DND-41 (cell line): ENCODE results near the gene SEC61A1.

ENCODE experiments used
- ATAC-seq: fragments of 200-7000 bp; cut with Tn5 transposase; 3 replicates; pipeline ENCODE4 v1.9.1; 2021; ENCODE audit warnings: low read depth; ENCODE audit not compliant: insufficient read depth
- DNase-seq: peaks from one replicate; pipeline ENCODE4 v3.0.0-alpha.2; 2020
- H2AFZ ChIP-seq: 2 replicates; pipeline ENCODE4 v1.6.0; 2012; ENCODE audit warnings: low read depth, low read length
- H3K27ac ChIP-seq: 2 replicates; pipeline ENCODE4 v1.5.1; 2012; ENCODE audit warnings: low read length, inconsistent platforms
- H3K27me3 ChIP-seq: fragments of 200-600 bp; sonication (generic); 2 replicates; pipeline ENCODE4 v1.6.0; 2012; ENCODE audit warnings: low read length, mild to moderate bottlenecking, inconsistent platforms; ENCODE audit not compliant: insufficient read depth, poor library complexity
- H3K36me3 ChIP-seq: 2 replicates; pipeline ENCODE4 v1.5.1; 2012; ENCODE audit warnings: low read length, inconsistent platforms; ENCODE audit not compliant: insufficient read depth
- H3K4me1 ChIP-seq: 2 replicates; pipeline ENCODE4 v1.5.1; 2012; ENCODE audit warnings: mild to moderate bottlenecking, low read length; ENCODE audit not compliant: insufficient read depth
- H3K4me2 ChIP-seq: 2 replicates; pipeline ENCODE4 v1.6.0; 2012; ENCODE audit warnings: mild to moderate bottlenecking, moderate library complexity, low read length, inconsistent platforms; ENCODE audit not compliant: insufficient read depth
- H3K4me3 ChIP-seq, 2 experiments: fragments of 200-600 bp in 1 of 2; shearing (Covaris generic) in 1 of 2; 2 replicates each; pipeline ENCODE4 v1.5.1; 2012 to 2016; ENCODE audit warnings: inconsistent platforms in 2 of 2, low read length in 2 of 2, mild to moderate bottlenecking in 2 of 2, low read depth in 1 of 2, moderate library complexity in 1 of 2
- H3K79me2 ChIP-seq: 2 replicates; pipeline ENCODE4 v1.6.0; 2012; ENCODE audit warnings: low read length, inconsistent platforms; ENCODE audit not compliant: insufficient read depth
- H3K9ac ChIP-seq: 2 replicates; pipeline ENCODE4 v1.6.0; 2012; ENCODE audit warnings: low read depth, mild to moderate bottlenecking, inconsistent platforms, low read length, moderate library complexity
- H3K9me3 ChIP-seq: 2 replicates; pipeline ENCODE4 v1.5.1; 2012; ENCODE audit warnings: low read length, moderate library complexity, mild to moderate bottlenecking, inconsistent platforms; ENCODE audit not compliant: insufficient read depth, severe bottlenecking
- H4K20me1 ChIP-seq: 2 replicates; pipeline ENCODE4 v1.6.0; 2012; ENCODE audit warnings: low read length; ENCODE audit not compliant: insufficient read depth
- CTCF ChIP-seq: IDR thresholded peaks from 2 replicates; pipeline ENCODE4 v1.5.1; 2012; ENCODE audit warnings: borderline replicate concordance, low read length, moderate library complexity, mild to moderate bottlenecking; ENCODE audit not compliant: poor library complexity, severe bottlenecking; ENCODE audit errors: extremely low read depth
- EZH2 ChIP-seq: IDR thresholded peaks from 3 replicates; pipeline ENCODE4 v1.6.1; 2012; ENCODE audit warnings: borderline replicate concordance, low read depth, mild to moderate bottlenecking, moderate library complexity, low read length, inconsistent platforms; ENCODE audit not compliant: severe bottlenecking

Gene SEC61A1

GRCh38 chr3:128100638-128101037 is 48.4 kb downstream of the SEC61A1 start:
- H3K79me2 ChIP-seq, result peaks cover 10% of the 10 kb centered on the region; the same call in 1 of the 2 replicates
- H3K27ac ChIP-seq, result no peak overlapping the region
- H3K4me2 ChIP-seq, result no peak overlapping the region
- H3K4me3 ChIP-seq, result no peak overlapping the region
- H3K9me3 ChIP-seq, result no peaks in the 10 kb centered on the region
- no peak overlapping the region for H3K9ac ChIP-seq
- no peaks in the 10 kb centered on the region for H3K27me3 ChIP-seq
- H3K4me1 ChIP-seq, result no peaks in the 10 kb centered on the region
- peaks cover 96% of the 10 kb centered on the region for H3K36me3 ChIP-seq
- H4K20me1 ChIP-seq, result peaks cover 8% of the 10 kb centered on the region; the same call in 1 of the 2 replicates
- DNase-seq, result no peak
- ATAC-seq, result no peak
- TF ChIP-seq EZH2 (no peak), CTCF (no peak)
- no peak overlapping the region for H2AFZ ChIP-seq

DNA sequence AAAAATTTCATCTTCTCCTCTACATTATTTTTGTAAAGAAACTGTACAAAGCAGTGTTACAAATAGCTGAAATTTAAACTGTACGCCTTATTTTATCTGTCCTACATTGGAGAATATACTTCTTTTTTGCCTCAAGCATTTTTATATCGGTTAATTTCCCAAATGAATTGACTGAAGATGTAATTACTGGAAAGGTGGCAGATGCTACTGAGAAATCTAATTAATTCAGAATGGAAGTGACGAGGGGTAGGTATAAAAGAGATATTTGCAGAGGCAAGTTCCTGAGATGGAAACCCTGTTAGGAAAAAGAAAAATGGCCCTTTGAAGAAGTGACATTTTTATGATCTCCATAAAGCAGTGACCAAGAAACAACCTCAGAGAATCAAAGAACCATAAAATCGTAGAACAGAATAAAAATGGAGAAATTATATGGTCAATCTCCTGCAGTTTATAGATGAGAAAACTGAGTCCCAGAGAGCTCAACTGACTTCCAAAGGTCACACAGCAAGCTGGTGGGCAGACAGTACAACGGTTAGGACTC is 51.0 kb downstream of the SEC61A1 start:
- peaks cover 17% of the 10 kb centered on the region; the same call in 1 of the 2 replicates for H4K20me1 ChIP-seq
- no peak overlapping the region for H3K4me3 ChIP-seq
- no peaks in the 10 kb centered on the region for H3K4me1 ChIP-seq
- peaks cover 34% of the 10 kb centered on the region for H3K79me2 ChIP-seq
- no peak overlapping the region for H2AFZ ChIP-seq
- no peak overlapping the region for H3K27ac ChIP-seq
- H3K27me3 ChIP-seq, result no peaks in the 10 kb centered on the region
- no peaks in the 10 kb centered on the region for H3K9me3 ChIP-seq
- TF ChIP-seq CTCF (no peak), EZH2 (no peak)
- no peak overlapping the region for H3K9ac ChIP-seq
- no peak overlapping the region for H3K4me2 ChIP-seq
- peaks cover 96% of the 10 kb centered on the region for H3K36me3 ChIP-seq
- DNase-seq (no peak), ATAC-seq (no peak)

- Histone ChIP-seq H3K27me3 (no peaks in the 10 kb centered on the region), H3K4me1 (no peaks in the 10 kb centered on the region), H3K36me3 (peaks cover 91% of the 10 kb centered on the region), H2AFZ (no peak overlapping the region), H3K9me3 (no peaks in the 10 kb centered on the region), H3K27ac (no peak overlapping the region), H3K4me2 (no peak overlapping the region), H3K4me3 (no peak overlapping the region), H3K79me2 (peaks cover 57% of the 10 kb centered on the region), H4K20me1 (peaks cover 33% of the 10 kb centered on the region), H3K9ac (no peak overlapping the region)
- no peak for ATAC-seq
- no peak for DNase-seq
- TF ChIP-seq CTCF (no peak), EZH2 (no peak)
Measured at GRCh38 chr3:128107834-128108233, 55.6 kb downstream of the SEC61A1 start.

- Histone ChIP-seq H3K9ac (no peak overlapping the region), H3K4me3 (no peak overlapping the region), H3K36me3 (peaks cover 90% of the 10 kb centered on the region), H3K4me1 (no peaks in the 10 kb centered on the region), H2AFZ (no peak overlapping the region), H4K20me1 (peaks cover 35% of the 10 kb centered on the region), H3K27ac (no peak overlapping the region), H3K27me3 (no peaks in the 10 kb centered on the region), H3K79me2 (peaks cover 79% of the 10 kb centered on the region), H3K4me2 (no peak overlapping the region), H3K9me3 (no peaks in the 10 kb centered on the region)
- no peak for ATAC-seq
- no peak for TF ChIP-seq CTCF
- TF ChIP-seq EZH2, result no peak
- no peak for DNase-seq
Measured at GRCh38 chr3:128111147-128111546, 58.9 kb downstream of the SEC61A1 start.
